Esophagus muscularis mucosa (tissue), 3 donors: ENCODE results near the gene ZNF479.

Experiments
- CTCF ChIP-seq, 3 experiments: fragments of 200-600 bp in 2 of 3; fragments of 450-650 bp in 1 of 3; sonication (generic) in 2 of 3; IDR thresholded peaks; one replicate each; pipeline ENCODE4 v1.5.1; 2017 to 2019; ENCODE audit warnings: antibody characterized with exemption in 3 of 3, mild to moderate bottlenecking in 2 of 3, moderate library complexity in 1 of 3
- POLR2A ChIP-seq: fragments of 450-650 bp; IDR thresholded peaks from one replicate; pipeline ENCODE4 v1.6.1; 2017; ENCODE audit warnings: antibody characterized with exemption, moderate library complexity, mild to moderate bottlenecking, low read depth
- POLR2AphosphoS5 ChIP-seq, 2 donors: sonication (generic); formaldehyde crosslinking; IDR thresholded peaks; one replicate each; pipeline ENCODE4 v1.6.1; 2017; ENCODE audit warnings: antibody characterized with exemption in 2 of 2

DNA sequence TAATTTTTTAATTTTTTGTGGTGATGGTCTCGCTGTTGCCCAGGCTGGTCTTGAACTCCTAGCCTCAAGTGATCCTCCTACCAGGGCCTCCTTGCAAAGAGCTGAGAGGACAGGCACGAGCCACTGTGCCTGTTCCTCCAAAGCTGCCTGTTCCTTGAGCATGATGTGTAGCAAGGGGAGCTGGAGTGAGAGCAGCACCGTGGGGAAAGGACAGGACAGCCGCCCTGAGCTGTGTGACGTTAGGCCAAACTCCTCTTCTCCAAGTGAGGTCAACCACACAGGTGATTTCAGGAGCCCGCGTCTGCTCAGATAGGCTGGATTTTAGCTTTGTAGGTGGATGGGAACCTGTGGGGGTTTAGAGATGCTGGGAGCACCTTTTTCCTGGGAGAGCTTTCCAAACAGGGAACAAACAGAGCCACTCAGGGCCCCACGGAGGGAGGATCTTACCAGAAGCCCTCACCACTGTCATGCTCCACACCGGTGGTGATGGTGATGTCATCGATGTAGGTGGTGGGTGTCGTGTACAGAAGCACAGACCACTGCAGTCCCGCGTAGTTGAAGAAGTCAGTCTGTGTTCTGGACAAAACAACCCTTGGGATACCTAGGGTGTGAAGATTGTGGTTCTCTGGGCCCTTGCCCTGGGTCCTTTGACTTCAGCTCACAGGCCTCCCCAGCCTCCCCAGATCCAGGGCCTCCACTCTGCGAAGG is 44.8 kb upstream of the ZNF479 start:
- TF ChIP-seq POLR2AphosphoS5 (IDR thresholded peaks at IDR 0.05) = no peak
- no peak for TF ChIP-seq POLR2A
- no peak for TF ChIP-seq CTCF (IDR thresholded peaks at IDR 0.05)
